ENCODE data around the gene CACNA1C. TPM values are rescaled to one million over a fixed set of nuclear protein-coding genes. Genes with fewer than 3 reads are reported as not detected.

CACNA1C gene
- total RNA-seq, 2 experiments from 2014 or later = 0.04 TPM

DNA sequence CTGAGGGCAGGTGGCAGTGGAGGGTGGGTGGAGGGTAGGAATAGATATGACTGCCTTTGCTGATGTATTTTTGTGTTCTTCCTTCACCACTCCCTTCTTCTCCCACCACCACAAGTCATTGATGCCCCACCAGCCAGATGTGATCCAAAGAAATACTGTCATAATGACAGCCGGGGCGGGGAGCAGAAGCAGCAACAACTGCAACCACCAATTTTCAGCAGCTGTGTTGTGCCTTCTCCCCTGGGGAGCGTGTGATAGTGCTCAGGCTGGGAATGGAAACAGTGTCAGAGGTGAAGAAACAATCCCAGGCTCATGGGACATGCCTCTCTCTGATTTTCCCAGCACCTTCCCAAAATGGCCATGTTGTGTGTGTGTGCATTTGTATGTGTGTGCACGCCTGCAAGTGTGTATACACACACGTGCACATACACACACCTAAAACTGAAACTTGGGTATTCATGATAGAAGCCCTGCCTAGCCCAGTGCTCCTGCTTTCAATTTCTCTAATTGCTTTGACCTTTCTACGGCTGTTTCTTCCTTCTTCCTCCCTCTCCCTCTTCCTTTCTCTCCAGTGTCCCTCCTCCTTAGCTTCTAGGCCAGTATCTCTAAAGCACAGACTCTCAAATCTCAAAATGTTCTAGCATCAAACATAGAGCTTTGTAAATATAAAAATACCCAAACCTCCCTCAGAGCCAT is 442.8 kb downstream of the CACNA1C start:
- CTCF ChIA-PET = no interaction called here
- POLR2A ChIA-PET = no interaction called here

DNA sequence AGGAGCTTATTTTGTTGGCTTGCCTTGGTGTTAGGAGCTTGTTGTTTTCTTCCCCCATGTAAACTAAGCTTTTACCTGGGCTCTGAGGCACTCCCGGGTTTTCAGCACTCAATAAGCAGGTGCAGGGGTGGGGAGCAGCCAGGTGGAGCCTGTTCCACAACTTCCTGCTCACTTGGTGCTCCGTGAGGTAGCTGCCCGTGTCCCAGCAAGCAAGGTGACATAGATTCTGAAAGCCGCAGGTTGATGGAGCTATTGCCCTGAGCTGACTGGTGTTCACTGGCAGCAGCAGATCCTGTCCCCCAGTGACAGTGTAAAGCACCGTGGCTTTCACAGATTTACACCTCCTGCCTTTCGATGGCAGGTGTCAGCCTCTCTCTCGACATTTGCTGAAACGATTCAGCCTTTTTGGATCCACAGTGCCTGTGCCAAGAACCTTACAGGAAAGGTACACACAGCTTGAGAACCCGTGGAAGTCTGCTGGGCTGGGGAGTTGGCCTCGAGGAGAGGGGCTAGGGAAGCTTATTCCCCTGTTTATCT is 446.2 kb downstream of the CACNA1C start:
- CTCF ChIA-PET = no interaction called here

GRCh38 chr12:2501464-2502191 is 448.8 kb downstream of the CACNA1C start:
- ChIA-PET POLR2A (no interaction called here), CTCF (no interaction called here)

More for the DNA sequence above, 446.2 kb downstream of the CACNA1C start:
- POLR2A ChIA-PET = no interaction called here

DNA sequence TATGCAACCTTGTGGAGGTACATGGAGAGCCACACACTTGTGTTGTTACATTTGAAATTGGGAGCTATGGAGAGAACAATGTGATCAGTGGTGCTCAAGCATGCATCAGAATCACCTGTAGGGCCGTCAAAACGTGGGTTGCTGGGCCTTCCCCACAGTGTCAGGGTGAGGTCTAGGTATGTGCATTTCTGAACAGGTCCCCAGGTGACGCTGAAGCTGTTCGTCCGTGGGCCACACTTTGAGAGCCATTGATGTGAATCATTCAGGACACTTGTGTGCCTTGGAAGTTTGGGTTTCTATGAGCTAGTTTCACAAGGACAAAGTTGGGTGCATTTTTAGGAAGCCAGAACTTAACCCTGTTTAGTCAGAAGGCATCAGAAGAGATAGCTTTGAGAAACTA is 450.2 kb downstream of the CACNA1C start:
- ChIA-PET POLR2A (no interaction called here), CTCF (no interaction called here)

GRCh38 chr12:2503762-2504161 is 451.0 kb downstream of the CACNA1C start:
- POLR2A ChIA-PET = no interaction called here
- CTCF ChIA-PET = no interaction called here

GRCh38 chr12:2504577-2504976 is 451.8 kb downstream of the CACNA1C start:
- CTCF ChIA-PET = no interaction called here

GRCh38 chr12:2507814-2508213 is 455.0 kb downstream of the CACNA1C start:
- CTCF ChIA-PET = interaction anchor here (0.6 kb wide), 1 partner anchor 40 kb away, joined by 3 read pairs; no protein-coding TSS in a partner anchor
- POLR2A ChIA-PET = no interaction called here

More at GRCh38 chr12:2504577-2504976, 451.8 kb downstream of the CACNA1C start:
- POLR2A ChIA-PET = no interaction called here

- POLR2A ChIA-PET = no interaction called here
- CTCF ChIA-PET = no interaction called here
Measured at GRCh38 chr12:2509137-2509536, 456.4 kb downstream of the CACNA1C start.

DNA sequence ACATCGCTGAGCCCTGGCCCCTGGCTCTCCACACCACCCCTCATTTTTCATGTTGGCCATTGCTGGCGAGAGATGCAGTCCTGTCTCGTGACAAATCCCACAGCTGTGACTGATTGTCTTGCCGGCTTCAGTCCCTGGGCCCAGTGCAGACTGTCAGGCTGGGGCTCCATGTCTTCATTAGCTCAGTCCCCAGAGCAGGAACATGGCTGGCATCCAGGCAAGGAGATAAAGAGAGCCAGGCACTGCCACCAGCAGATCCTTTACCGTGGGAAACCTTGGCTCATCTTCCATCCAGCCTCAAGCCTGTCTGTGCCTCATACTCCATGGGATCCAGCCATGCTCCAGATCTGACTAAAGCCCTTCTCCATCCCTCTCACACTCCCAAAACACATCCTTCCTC is 457.3 kb downstream of the CACNA1C start:
- ChIA-PET CTCF (no interaction called here), POLR2A (no interaction called here)

DNA sequence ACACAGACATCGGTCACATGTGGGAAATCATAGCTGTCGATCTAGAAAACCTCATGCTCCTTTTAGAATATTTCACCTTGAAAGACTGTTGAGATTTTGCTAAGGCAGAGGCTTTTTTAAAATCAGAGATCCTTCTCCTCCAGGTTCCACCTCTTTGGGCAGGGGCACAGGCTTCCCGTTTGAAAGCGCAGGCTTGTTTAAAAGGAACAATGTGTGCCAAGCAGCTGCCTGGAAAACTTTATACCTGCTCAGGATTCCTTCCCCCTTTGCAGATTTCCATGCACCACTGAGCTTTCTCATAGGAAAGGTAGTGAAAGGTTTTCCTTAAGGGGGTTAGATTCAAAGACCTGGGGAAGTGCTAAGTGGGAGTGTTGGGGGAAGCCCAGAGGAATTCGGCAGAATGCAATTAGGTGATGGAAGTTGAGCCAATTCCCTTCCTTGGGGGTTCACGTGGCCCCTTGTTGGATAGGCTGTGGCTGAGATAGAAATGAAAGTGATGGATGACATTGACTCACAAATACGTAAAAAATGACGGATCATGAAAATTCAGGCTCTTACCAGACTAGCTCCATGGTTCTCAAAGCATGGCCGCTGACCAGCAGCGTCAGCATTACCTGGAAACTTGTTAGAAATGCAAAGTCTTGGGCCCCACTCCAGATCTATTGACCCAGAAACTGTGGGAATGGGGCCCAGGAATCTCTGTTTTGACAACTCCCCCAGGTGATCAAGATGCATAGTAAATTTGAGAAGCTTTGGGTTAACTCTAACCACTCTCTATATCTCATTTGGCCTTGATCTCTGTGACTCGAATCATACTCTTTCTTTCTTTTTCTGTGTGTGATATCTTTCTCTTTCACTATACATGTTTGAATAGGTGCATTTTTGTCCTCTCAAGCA is 460.6 kb downstream of the CACNA1C start:
- ChIA-PET CTCF (no interaction called here), POLR2A (no interaction called here)

DNA sequence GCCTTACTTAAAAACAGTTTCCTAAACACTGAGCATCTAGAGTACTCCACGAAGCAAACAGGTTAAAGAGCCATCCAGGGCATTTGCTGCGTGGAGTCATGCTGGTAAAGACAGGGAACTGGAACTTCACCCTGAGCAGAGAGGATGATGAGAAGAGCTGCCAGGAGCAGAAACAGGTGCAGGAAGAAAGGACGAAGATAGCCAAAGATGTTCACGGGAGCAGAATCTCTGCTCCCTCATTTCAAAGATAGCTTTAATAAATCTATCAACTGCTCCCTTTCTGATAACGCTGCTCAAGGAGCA is 461.2 kb downstream of the CACNA1C start:
- CTCF ChIA-PET = no interaction called here
- POLR2A ChIA-PET = no interaction called here

- CTCF ChIA-PET = interaction anchor here (0.6 kb wide), 1 partner anchor 52 kb away, joined by 3 read pairs; no protein-coding TSS in a partner anchor
Measured at GRCh38 chr12:2520722-2521246, 468.0 kb downstream of the CACNA1C start.

DNA sequence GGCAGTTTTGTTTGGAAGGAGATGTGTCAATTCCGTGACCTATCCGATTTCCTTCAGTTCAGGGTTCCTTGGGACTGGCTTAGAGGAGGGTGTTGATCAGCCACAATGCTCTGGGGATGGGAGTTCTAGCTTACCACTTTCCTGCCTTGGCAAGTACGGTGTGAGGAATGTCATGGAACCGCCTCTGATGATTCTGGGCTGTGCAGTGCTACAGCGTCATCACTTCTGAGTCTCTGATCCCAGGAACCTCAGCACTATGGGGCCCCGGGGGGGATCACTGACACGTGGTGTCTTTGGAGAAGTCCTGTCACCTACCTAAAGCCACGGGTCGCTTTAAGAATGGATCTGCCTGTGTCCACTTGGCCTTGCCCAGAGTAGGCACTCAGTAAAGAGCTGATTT is 470.5 kb downstream of the CACNA1C start:
- ChIA-PET POLR2A (no interaction called here), CTCF (no interaction called here)

More at GRCh38 chr12:2520722-2521246, 468.0 kb downstream of the CACNA1C start:
- POLR2A ChIA-PET = no interaction called here

DNA sequence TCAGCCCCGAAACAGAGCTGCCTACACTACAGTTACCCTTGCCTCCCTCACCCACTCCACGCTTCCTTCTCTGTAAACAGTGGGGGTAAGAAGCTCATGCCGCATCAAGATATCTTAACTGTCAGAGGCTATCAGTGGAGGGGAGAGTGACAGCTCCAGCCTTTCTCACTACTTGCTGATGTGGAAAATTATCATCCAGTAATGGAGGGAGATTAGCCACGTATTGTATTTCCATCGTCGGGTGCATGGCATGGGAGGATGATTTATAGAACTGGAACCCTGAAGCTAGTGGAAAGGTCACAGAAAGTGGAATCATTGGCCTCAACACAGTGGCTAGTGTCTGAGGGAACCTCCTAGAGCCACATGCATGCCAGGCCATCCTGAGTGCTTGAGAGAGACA is 471.1 kb downstream of the CACNA1C start:
- ChIA-PET CTCF (no interaction called here), POLR2A (no interaction called here)

DNA sequence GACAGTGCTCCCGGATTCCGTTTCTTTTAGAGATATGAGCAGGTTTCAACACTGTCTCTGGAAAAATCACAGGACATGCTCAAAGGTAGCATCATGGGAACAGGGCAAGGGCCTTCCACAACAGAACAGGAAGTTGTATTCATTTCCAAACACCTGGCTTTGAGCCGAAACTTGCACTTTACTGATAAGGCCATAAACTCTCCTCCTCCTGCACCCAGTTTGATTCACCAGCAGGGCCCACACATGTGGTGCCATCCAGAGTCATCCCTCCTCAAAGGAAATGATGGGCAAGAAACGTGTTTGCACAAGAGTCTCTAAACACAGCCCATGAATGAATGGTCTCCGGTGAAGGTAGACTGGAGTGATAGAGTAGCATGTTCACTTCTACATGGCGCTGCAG is 473.6 kb downstream of the CACNA1C start:
- CTCF ChIA-PET = no interaction called here
- POLR2A ChIA-PET = no interaction called here

DNA sequence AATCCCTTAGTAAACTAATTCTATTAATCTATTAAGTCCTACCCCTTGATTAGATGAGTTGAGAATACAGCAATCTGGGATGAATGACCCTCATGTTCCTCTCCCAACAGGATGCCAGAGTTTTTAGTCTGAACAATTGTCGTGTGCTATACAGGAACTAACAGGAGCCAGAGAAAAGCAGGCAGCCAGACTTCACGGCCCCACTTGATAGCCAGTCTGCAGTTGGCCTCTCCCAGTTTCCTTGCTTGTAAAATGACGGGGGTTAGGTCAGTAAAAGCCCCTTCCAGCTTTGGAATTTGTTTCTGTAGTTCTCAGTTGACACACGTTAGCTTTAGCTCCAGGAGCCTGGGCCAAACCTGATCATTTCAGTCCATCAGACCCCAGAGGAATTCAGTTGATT is 475.2 kb downstream of the CACNA1C start:
- CTCF ChIA-PET = no interaction called here
- POLR2A ChIA-PET = no interaction called here

- ChIA-PET POLR2A (no interaction called here), CTCF (no interaction called here)
Measured at GRCh38 chr12:2529807-2530206, 477.0 kb downstream of the CACNA1C start.

- CTCF ChIA-PET = no interaction called here
Measured at GRCh38 chr12:2531371-2531770, 478.6 kb downstream of the CACNA1C start.

DNA sequence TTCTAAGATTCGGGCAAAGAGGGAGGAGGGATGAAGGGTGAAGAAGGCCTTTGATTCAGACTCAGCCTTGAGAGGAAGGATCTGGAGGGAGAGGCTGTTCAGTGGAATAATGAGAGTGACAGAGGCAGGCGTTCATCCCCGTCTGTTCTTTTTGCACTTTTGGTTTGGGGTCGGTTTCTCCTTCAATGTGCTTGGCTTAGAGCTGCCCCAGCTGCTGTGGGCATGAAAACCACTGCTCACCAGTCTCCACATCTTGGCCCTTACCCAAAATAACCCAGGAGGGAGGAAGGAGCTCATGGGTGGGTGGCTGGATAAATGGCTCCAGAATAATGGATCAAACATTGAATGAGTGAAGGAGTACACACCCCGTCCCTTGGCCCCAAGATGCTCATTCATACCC is 480.2 kb downstream of the CACNA1C start:
- ChIA-PET CTCF (no interaction called here), POLR2A (no interaction called here)

More at GRCh38 chr12:2531371-2531770, 478.6 kb downstream of the CACNA1C start:
- POLR2A ChIA-PET = no interaction called here

DNA sequence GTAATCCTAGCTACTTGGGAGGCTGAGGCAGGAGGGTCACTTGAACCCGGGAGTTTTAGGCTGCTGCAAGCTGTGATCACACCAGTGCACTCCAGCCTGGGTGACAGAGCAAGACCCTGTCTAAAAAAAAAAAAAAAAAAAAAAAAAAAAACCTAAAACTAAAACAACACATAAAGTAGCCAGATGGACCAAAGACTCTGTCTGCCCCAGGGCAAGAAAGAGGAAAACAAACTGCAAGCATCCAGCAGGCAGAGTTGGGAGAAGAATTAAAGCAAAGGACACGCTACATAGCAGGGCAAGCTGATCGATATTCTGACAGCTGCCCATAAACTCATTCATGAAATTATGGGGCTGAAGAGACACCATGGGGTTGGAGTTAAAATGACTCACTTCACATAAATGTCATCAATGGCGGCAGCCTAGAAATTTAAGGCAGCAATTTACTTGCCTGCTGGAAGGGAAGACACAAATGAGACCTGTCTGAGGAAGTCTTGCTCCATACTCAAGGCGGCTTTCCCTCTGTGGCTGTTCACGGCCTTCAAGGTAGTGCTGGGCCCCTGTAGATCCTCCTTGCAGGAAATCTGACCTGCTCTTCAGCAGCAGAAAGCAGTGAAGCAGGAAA is 482.9 kb downstream of the CACNA1C start:
- ChIA-PET POLR2A (no interaction called here), CTCF (interaction anchor here (0.6 kb wide), 1 partner anchor 249 kb away, joined by 3 read pairs; no protein-coding TSS in a partner anchor)
